Right lobe of liver (tissue), 6 donors: ENCODE data around the gene RBKS. TPM values are rescaled to one million over a fixed set of nuclear protein-coding genes. Genes with fewer than 3 reads are reported as not detected.
"Not testable (repeated sequence)": the region's sequence is repeated elsewhere in the genome, so short reads cannot be mapped to it uniquely, and the experiment has no call there.

Source experiments
- ATAC-seq, 4 donors: fragments of 200-7000 bp; cut with Tn5 transposase; one replicate each; pipeline ENCODE4 v1.9.1; 2020; ENCODE audit warnings: mild to moderate bottlenecking in 4 of 4, moderate library complexity in 4 of 4
- DNase-seq, 3 donors: peaks; one replicate each; pipeline ENCODE4 v3.0.0-alpha.2; 2020
- H3K27ac ChIP-seq, 3 donors: fragments of 200-600 bp; one replicate each; pipeline ENCODE4 v1.8.0; 2022
- H3K27me3 ChIP-seq, 2 donors: fragments of 200-600 bp; one replicate each; pipeline ENCODE4 v1.8.0; 2022
- H3K36me3 ChIP-seq, 4 donors: fragments of 200-600 bp; sonication (generic) in 1 of 4; one replicate each; pipeline versions ENCODE4 v1.5.1 to v1.8.0; 2017 to 2022; ENCODE audit warnings: control low read depth in 1 of 4
- H3K4me1 ChIP-seq, 4 donors: fragments of 200-600 bp; sonication (generic) in 1 of 4; one replicate each; pipeline versions ENCODE4 v1.5.1 to v1.8.0; 2017 to 2022; ENCODE audit warnings: control low read depth in 1 of 4
- H3K4me3 ChIP-seq, 3 donors: fragments of 200-600 bp; one replicate each; pipeline ENCODE4 v1.8.0; 2022
- H3K9me3 ChIP-seq, 4 donors: fragments of 200-600 bp; sonication (generic) in 1 of 4; one replicate each; pipeline versions ENCODE4 v1.5.1 to v1.8.0; 2017 to 2022; ENCODE audit warnings: control low read depth in 1 of 4
- POLR2A ChIP-seq: fragments of 450-650 bp; IDR thresholded peaks from one replicate; pipeline ENCODE4 v1.6.1; 2017; ENCODE audit warnings: antibody characterized with exemption, mild to moderate bottlenecking
- WGBS: methylation state at CpG from one replicate; pipeline ENCODE4 v1.1.6; 2018; ENCODE audit warnings: low coverage, low lambda C conversion rate; ENCODE audit not compliant: insufficient coverage; ENCODE audit errors: missing lambda C conversion rate; 5-methylcytosine and 5-hydroxymethylcytosine counted together
- intact Hi-C, 2 donors: fragments of 100-400 bp; cut with DNase I; formaldehyde crosslinking; loops; one replicate each; pipeline versions ENCODE4 v1.11.2 to v1.14.1; 2022
- total RNA-seq, 6 experiments: library from RNA; depleted of rRNA in 2 of 6; stranded (reverse); fragments of >200 nt in 2 of 6; fragmentation: NEBNext Ultra II Directional in 3 of 6; extraction: Animal tissue kit (Norgen Biotek cat#: 25700) in 3 of 6; gene quantifications; one replicate each; pipeline versions ENCODE4 v1.1.0 to v1.2.4, GENCODE V29; 2016 to 2023
- TF ChIP-seq, protein P1 (sequence below), 4 donors: fragments of 200-600 bp in 3 of 4; fragments of 450-650 bp in 1 of 4; IDR thresholded peaks; one replicate each; pipeline versions ENCODE4 v1.5.1 to v1.8.0; 2016 to 2022; ENCODE audit warnings: antibody characterized with exemption in 4 of 4, mild to moderate bottlenecking in 2 of 4
- donor health status: DM: no; HTN: yes; CAD: no.
- donor health status: DM: no; HTN: no; CAD: no.
- donor health status: DM: no; HTN: no; CAD: no.
- donor health status: DM: no; HTN: yes; CAD: no.
- donor health status: DM: no; HTN: yes; CAD: no.

The RBKS gene
- total RNA-seq, 6 experiments from 2014 or later: 13.5 to 18.6 (median 16.0) TPM

- H3K27me3 ChIP-seq: no peaks in the 10 kb centered on the region
- DNase-seq (no peak), ATAC-seq (no peak)
- no peaks in the 10 kb centered on the region for H3K9me3 ChIP-seq
- no peak overlapping the region for H3K27ac ChIP-seq
- TF ChIP-seq, protein P1, sequence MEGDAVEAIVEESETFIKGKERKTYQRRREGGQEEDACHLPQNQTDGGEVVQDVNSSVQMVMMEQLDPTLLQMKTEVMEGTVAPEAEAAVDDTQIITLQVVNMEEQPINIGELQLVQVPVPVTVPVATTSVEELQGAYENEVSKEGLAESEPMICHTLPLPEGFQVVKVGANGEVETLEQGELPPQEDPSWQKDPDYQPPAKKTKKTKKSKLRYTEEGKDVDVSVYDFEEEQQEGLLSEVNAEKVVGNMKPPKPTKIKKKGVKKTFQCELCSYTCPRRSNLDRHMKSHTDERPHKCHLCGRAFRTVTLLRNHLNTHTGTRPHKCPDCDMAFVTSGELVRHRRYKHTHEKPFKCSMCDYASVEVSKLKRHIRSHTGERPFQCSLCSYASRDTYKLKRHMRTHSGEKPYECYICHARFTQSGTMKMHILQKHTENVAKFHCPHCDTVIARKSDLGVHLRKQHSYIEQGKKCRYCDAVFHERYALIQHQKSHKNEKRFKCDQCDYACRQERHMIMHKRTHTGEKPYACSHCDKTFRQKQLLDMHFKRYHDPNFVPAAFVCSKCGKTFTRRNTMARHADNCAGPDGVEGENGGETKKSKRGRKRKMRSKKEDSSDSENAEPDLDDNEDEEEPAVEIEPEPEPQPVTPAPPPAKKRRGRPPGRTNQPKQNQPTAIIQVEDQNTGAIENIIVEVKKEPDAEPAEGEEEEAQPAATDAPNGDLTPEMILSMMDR (IDR thresholded peaks at IDR 0.05): no peak
- no peak for TF ChIP-seq POLR2A
- H3K36me3 ChIP-seq: no peaks in the 10 kb centered on the region
- H3K4me3 ChIP-seq: no peak overlapping the region
- WGBS: 97% methylated on average over 6 of the region's 6 CpGs
- intact Hi-C loops: loop anchor here in 1 of 2 donors (10.0 kb wide), 1 partner anchor 102 kb away; no protein-coding TSS in a partner anchor
- peaks cover 0 to 8% (median 4%) of the 10 kb centered on the region in 4 donors for H3K4me1 ChIP-seq
Observed at GRCh38 chr2:27886322-27886721, 3.9 kb downstream of the RBKS start.

DNA sequence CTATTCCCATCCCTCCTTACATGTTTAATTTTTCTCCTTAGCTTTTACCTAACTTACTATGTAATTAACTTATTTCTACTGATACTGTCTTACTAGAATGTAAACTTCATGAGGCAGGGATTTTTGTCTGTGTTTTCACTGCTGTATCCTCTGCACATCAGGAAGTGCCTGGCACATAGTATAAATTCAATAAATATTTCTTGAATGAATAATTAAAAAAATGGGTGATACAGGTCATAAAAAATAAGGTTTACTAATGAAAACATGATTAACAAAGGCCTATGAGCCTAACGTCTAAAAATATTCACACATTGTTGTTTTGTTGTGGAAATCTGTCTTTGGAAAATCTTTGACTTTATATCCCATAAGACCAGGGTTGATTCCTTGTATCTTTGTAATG, 4.5 kb downstream of the RBKS start:
- ATAC-seq (no peak), DNase-seq (no peak)
- intact Hi-C loops: loop anchor here in 1 of 2 donors (10.0 kb wide), 1 partner anchor 101 kb away; no protein-coding TSS in a partner anchor
- Histone ChIP-seq H3K4me3 (no peak overlapping the region), H3K4me1 (peaks cover 0 to 7% (median 3%) of the 10 kb centered on the region in 4 donors), H3K9me3 (no peaks in the 10 kb centered on the region), H3K36me3 (no peaks in the 10 kb centered on the region), H3K27ac (no peak overlapping the region), H3K27me3 (no peaks in the 10 kb centered on the region)
- TF ChIP-seq, protein P1 (IDR thresholded peaks at IDR 0.05): no peak
- TF ChIP-seq POLR2A: no peak
- 58% methylated on average over 1 of the region's 1 CpG for WGBS

DNA sequence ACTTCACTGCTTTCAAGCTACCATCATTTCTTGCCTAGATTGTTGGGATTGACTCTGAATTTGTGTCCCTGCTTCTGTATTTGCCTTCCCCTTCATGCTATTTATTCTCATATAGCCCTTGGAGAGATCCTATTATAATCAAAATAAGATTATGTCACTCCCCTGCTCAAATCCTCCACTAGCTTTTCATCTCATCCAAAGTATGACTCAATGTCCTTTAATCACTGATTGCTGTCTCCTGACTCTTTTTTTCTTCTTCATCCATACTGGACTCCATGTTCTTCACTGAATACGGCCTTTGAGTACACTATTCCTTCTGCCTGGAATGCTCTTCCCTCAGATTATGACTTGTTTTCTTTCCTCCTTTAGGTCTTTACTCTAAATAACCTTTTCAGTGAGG, 5.0 kb downstream of the RBKS start:
- ATAC-seq: no peak
- intact Hi-C loops: loop anchor here in 1 of 2 donors (10.0 kb wide), 1 partner anchor 100 kb away; no protein-coding TSS in a partner anchor
- no peak for TF ChIP-seq POLR2A
- TF ChIP-seq, protein P1 (IDR thresholded peaks at IDR 0.05): no peak
- H3K9me3 ChIP-seq: no peaks in the 10 kb centered on the region
- H3K36me3 ChIP-seq: no peaks in the 10 kb centered on the region
- no peak overlapping the region for H3K27ac ChIP-seq
- H3K4me3 ChIP-seq: no peak overlapping the region
- DNase-seq: no peak
- 92% methylated on average over 1 of the region's 1 CpG for WGBS
- H3K27me3 ChIP-seq: no peaks in the 10 kb centered on the region
- H3K4me1 ChIP-seq: peaks cover 0 to 7% (median 3%) of the 10 kb centered on the region in 4 donors

- ATAC-seq: no peak
- no peak overlapping the region for H3K27ac ChIP-seq
- WGBS: 15% methylated on average over 2 of the region's 2 CpGs
- H3K4me1 ChIP-seq: peaks cover 0 to 7% (median 3%) of the 10 kb centered on the region in 4 donors
- no peaks in the 10 kb centered on the region for H3K9me3 ChIP-seq
- no peak for DNase-seq
- no peaks in the 10 kb centered on the region for H3K36me3 ChIP-seq
- intact Hi-C loops: loop anchor here in 1 of 2 donors (10.0 kb wide), 1 partner anchor 100 kb away; no protein-coding TSS in a partner anchor
- H3K27me3 ChIP-seq: no peaks in the 10 kb centered on the region
- TF ChIP-seq POLR2A: no peak
- TF ChIP-seq, protein P1 (IDR thresholded peaks at IDR 0.05): no peak
- H3K4me3 ChIP-seq: no peak overlapping the region
Observed at GRCh38 chr2:27884601-27885000, 5.6 kb downstream of the RBKS start.

DNA sequence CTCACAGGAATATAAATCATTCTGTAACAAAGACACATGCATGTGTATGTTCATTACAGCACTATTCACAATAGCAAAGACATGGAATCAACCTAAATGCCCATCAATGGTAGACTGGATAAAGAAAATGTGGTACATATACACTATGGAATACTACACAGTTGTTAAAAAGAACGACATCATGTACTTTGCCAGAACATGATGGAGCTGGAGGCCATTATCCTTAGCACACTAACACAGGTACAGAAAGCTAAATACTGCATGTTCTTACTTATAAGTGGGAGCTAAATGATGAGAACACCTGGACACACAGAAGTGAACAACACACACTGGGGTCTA, 7.6 kb downstream of the RBKS start:
- not testable (repeated sequence) for H3K36me3 ChIP-seq, ATAC-seq, DNase-seq, H3K27me3 ChIP-seq, H3K9me3 ChIP-seq, H3K4me1 ChIP-seq, H3K27ac ChIP-seq, H3K4me3 ChIP-seq
- intact Hi-C loops: loop anchor here in 1 of 2 donors (10.0 kb wide), 1 partner anchor 98 kb away; no protein-coding TSS in a partner anchor
- WGBS: 100% methylated on average over 1 of the region's 1 CpG

DNA sequence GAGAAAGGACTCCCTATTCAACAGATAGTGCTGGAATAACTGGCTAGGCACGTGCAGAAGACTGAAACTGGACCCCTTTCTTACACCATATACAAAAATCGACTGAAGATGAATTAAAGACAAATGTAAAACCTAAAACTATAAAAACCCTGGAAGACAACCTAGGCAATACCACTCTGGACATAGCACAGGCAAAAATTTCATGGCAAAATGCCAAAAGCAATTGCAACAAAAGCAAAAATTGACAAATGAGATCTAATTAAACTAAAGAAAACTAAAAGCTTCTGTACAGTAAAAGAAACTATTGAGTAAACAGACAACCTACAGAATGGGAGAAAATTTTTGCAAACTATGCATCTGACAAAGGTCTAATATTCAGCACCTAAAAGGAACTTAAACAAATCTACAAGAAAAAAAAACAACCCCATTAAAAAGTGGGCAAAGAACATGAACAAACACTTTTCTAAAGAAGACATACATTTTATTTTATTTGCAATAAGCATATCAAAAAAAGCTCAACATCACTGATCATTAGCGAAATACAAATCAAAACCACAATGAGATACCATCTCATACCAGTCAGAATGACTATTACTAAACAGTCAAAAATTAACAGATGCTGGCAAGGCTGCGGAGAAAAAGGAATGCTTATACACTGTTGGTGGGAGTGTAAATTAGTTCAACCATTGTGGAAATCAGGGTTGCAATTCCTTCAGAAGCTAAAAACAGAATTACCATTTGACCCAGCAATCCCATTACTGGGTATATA, 8.2 kb downstream of the RBKS start:
- H3K4me1 ChIP-seq, H3K27ac ChIP-seq, H3K36me3 ChIP-seq, H3K9me3 ChIP-seq, H3K4me3 ChIP-seq, H3K27me3 ChIP-seq, ATAC-seq, DNase-seq: not testable (repeated sequence)
- 83% methylated on average over 4 of the region's 4 CpGs for WGBS
- intact Hi-C loops: loop anchor here in 1 of 2 donors (10.0 kb wide), 1 partner anchor 97 kb away; no protein-coding TSS in a partner anchor
